KOPT-K1 (cell line): ENCODE data around the gene RABL3.
"Not testable (repeated sequence)": the region's sequence is repeated elsewhere in the genome, so short reads cannot be mapped to it uniquely, and the experiment has no call there.

ENCODE experiments used
- H3K27ac ChIP-seq: fragments of 200-600 bp; sonication (generic); 2 replicates; pipeline ENCODE4 v1.5.1; 2016; ENCODE audit warnings: antibody characterized with exemption, mild to moderate bottlenecking, low read depth, low read length; ENCODE audit not compliant: poor library complexity, severe bottlenecking
- H3K36me3 ChIP-seq: fragments of 200-600 bp; sonication (generic); 2 replicates; pipeline ENCODE4 v1.5.1; 2017; ENCODE audit warnings: antibody characterized with exemption, mild to moderate bottlenecking, low read length, moderate library complexity; ENCODE audit not compliant: insufficient read depth
- H3K9me3 ChIP-seq: fragments of 200-600 bp; sonication (generic); 2 replicates; pipeline ENCODE4 v1.5.1; 2017; ENCODE audit warnings: antibody characterized with exemption, low read length, mild to moderate bottlenecking; ENCODE audit not compliant: insufficient read depth, poor library complexity, severe bottlenecking

The RABL3 gene

GRCh38 chr3:120719167-120719834 lies 23.0 kb downstream of the RABL3 start:
- H3K9me3 ChIP-seq, H3K36me3 ChIP-seq: not testable (repeated sequence)
- peak overlapping the region; percentile 42 for H3K27ac ChIP-seq

- H3K27ac ChIP-seq: no peak overlapping the region
- no peaks in the 10 kb centered on the region for H3K9me3 ChIP-seq
These were observed 29.1 kb downstream of the RABL3 start for GRCh38 chr3:120713262-120713661.

GRCh38 chr3:120710369-120710768 lies 31.9 kb downstream of the RABL3 start:
- peaks cover 4% of the 10 kb centered on the region; the same call in 1 of the 2 replicates for H3K36me3 ChIP-seq
- no peak overlapping the region for H3K27ac ChIP-seq
- no peaks in the 10 kb centered on the region for H3K9me3 ChIP-seq

More at GRCh38 chr3:120713262-120713661, 29.1 kb downstream of the RABL3 start:
- H3K36me3 ChIP-seq: peaks cover 4% of the 10 kb centered on the region; the same call in 1 of the 2 replicates

- Histone ChIP-seq H3K9me3 (peaks cover 1% of the 10 kb centered on the region), H3K27ac (no peak overlapping the region), H3K36me3 (peaks cover 14% of the 10 kb centered on the region)
These were observed 33.9 kb downstream of the RABL3 start for GRCh38 chr3:120708408-120708807.

GRCh38 chr3:120706950-120707349 lies 35.4 kb downstream of the RABL3 start:
- no peak overlapping the region for H3K27ac ChIP-seq
- peaks cover 22% of the 10 kb centered on the region for H3K36me3 ChIP-seq

GRCh38 chr3:120705884-120706582 lies 36.3 kb downstream of the RABL3 start:
- Histone ChIP-seq H3K36me3 (peaks cover 22% of the 10 kb centered on the region), H3K9me3 (peaks cover 9% of the 10 kb centered on the region), H3K27ac (no peak overlapping the region)

More at GRCh38 chr3:120706950-120707349, 35.4 kb downstream of the RABL3 start:
- peaks cover 9% of the 10 kb centered on the region for H3K9me3 ChIP-seq

- Histone ChIP-seq H3K36me3 (peaks cover 21% of the 10 kb centered on the region), H3K27ac (no peak overlapping the region), H3K9me3 (peaks cover 9% of the 10 kb centered on the region)
These were observed 43.0 kb downstream of the RABL3 start for GRCh38 chr3:120699333-120699732.

- Histone ChIP-seq H3K9me3 (no peaks in the 10 kb centered on the region), H3K27ac (no peak overlapping the region), H3K36me3 (peaks cover 6% of the 10 kb centered on the region; the same call in 1 of the 2 replicates)
These were observed 48.7 kb downstream of the RABL3 start for GRCh38 chr3:120693439-120694171.

- Histone ChIP-seq H3K27ac (no peak overlapping the region), H3K9me3 (no peaks in the 10 kb centered on the region), H3K36me3 (no peaks in the 10 kb centered on the region; the same call in 1 of the 2 replicates)
These were observed 52.9 kb downstream of the RABL3 start for GRCh38 chr3:120689395-120689794.

GRCh38 chr3:120688121-120688520 lies 54.2 kb downstream of the RABL3 start:
- Histone ChIP-seq H3K36me3 (no peaks in the 10 kb centered on the region; the same call in 1 of the 2 replicates), H3K9me3 (no peaks in the 10 kb centered on the region), H3K27ac (no peak overlapping the region)

GRCh38 chr3:120685411-120685810 lies 56.9 kb downstream of the RABL3 start:
- H3K9me3 ChIP-seq: no peaks in the 10 kb centered on the region
- H3K36me3 ChIP-seq: no peaks in the 10 kb centered on the region; the same call in 1 of the 2 replicates
- no peak overlapping the region for H3K27ac ChIP-seq

GRCh38 chr3:120684896-120685295 lies 57.4 kb downstream of the RABL3 start:
- H3K27ac ChIP-seq: no peak overlapping the region

GRCh38 chr3:120683671-120684301 lies 58.5 kb downstream of the RABL3 start:
- H3K36me3 ChIP-seq: no peaks in the 10 kb centered on the region
- no peak overlapping the region for H3K27ac ChIP-seq
- H3K9me3 ChIP-seq: no peaks in the 10 kb centered on the region

More at GRCh38 chr3:120684896-120685295, 57.4 kb downstream of the RABL3 start:
- no peaks in the 10 kb centered on the region; the same call in 1 of the 2 replicates for H3K36me3 ChIP-seq
- H3K9me3 ChIP-seq: no peaks in the 10 kb centered on the region

GRCh38 chr3:120683213-120683612 lies 59.1 kb downstream of the RABL3 start:
- Histone ChIP-seq H3K36me3 (no peaks in the 10 kb centered on the region), H3K27ac (no peak overlapping the region), H3K9me3 (no peaks in the 10 kb centered on the region)
